CD4-positive, alpha-beta T cell treated with Interferon alpha-2 for 1 hour (primary cell): ENCODE data around the gene IRF1.
"Not testable (repeated sequence)": the region's sequence is repeated elsewhere in the genome, so short reads cannot be mapped to it uniquely, and the experiment has no call there.

Experiments used
- DNase-seq, 2 donors: peaks; one replicate each; pipeline ENCODE4 v3.0.0-alpha.2; 2020 to 2022

The IRF1 gene

GRCh38 chr5:132490484-132491367, at the start of gene IRF1:
Gene IRF1, minus strand, starts transcription at chr5:132490773. Its CDS starts 1,295 bp downstream, at chr5:132489478.
- peak; percentile 99 to 100 for DNase-seq

GRCh38 chr5:132540149-132540548, 49.6 kb upstream of the IRF1 start:
- DNase-seq: no peak

GRCh38 chr5:132539716-132540115, 49.1 kb upstream of the IRF1 start:
- no peak for DNase-seq

- DNase-seq: no peak
These were observed 40.4 kb upstream of the IRF1 start for GRCh38 chr5:132530946-132531345.

GRCh38 chr5:132528866-132529634, 38.5 kb upstream of the IRF1 start:
- DNase-seq: peak; percentile 4 to 19

- DNase-seq: no peak
These were observed 37.4 kb upstream of the IRF1 start for GRCh38 chr5:132528021-132528420.

- DNase-seq: no peak
These were observed 36.5 kb upstream of the IRF1 start for GRCh38 chr5:132526974-132527564.

- DNase-seq: peak; percentile 12 to 64
These were observed 35.9 kb upstream of the IRF1 start for GRCh38 chr5:132526290-132526973.

- no peak for DNase-seq
These were observed 34.7 kb upstream of the IRF1 start for GRCh38 chr5:132525299-132525724.

GRCh38 chr5:132524877-132525276, 34.3 kb upstream of the IRF1 start:
- not testable (repeated sequence) for DNase-seq

- DNase-seq: not testable (repeated sequence)
These were observed 31.5 kb upstream of the IRF1 start for GRCh38 chr5:132522067-132522466.

- not testable (repeated sequence) for DNase-seq
These were observed 23.2 kb upstream of the IRF1 start for GRCh38 chr5:132513618-132514336.

- DNase-seq: no peak
These were observed 19.5 kb upstream of the IRF1 start for GRCh38 chr5:132510076-132510475.

GRCh38 chr5:132506094-132506692, 15.6 kb upstream of the IRF1 start:
- peak in 1 of 2 donors; percentile 20 for DNase-seq

- DNase-seq: no peak
These were observed 15.1 kb upstream of the IRF1 start for GRCh38 chr5:132505641-132506040.

GRCh38 chr5:132504746-132505145, 14.2 kb upstream of the IRF1 start:
- no peak for DNase-seq

GRCh38 chr5:132503244-132503643, 12.7 kb upstream of the IRF1 start:
- DNase-seq: no peak

- DNase-seq: no peak
These were observed 11.7 kb upstream of the IRF1 start for GRCh38 chr5:132501961-132502931.

GRCh38 chr5:132501629-132501956, 11.0 kb upstream of the IRF1 start:
- no peak for DNase-seq

GRCh38 chr5:132500931-132501628, 10.5 kb upstream of the IRF1 start:
- DNase-seq: peak; percentile 85 to 86
